ENCODE data around the gene HOXD11. TPM values are rescaled to one million over a fixed set of nuclear protein-coding genes. Genes with fewer than 3 reads are reported as not detected.

HOXD11 gene
- total and polyA plus RNA-seq, 9 of the 15 experiments (the other 6 are each of a cell fraction or from before 2014, with no cell fraction given), result not detected

DNA sequence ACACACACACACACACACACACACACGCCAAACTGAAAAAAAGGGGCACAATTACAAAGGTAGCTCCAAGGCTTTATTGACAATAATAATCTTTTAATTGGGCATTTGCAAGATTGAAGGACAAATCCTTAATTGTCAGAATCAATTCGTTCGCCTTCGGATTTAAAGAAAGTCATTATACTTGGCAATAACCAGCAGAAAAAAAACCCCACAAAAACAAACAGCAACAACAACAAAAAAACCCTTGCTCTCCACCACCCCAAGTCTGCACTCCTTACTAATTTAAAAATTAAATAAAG lies 20.6 kb downstream of the HOXD11 start:
- Histone ChIP-seq H3K9me3 (replicated peaks; ENCODE audit: control insufficient read depth, insufficient read depth, low read depth, low read length) (no peaks in the 10 kb centered on the region), H3K36me3 (ENCODE audit: control insufficient read depth, insufficient read depth, low read length) (no peaks in the 10 kb centered on the region), H3K9me1 (ENCODE audit: control insufficient read depth, insufficient read depth, low read length) (no peaks in the 10 kb centered on the region), H4K20me1 (replicated peaks; ENCODE audit: control insufficient read depth, insufficient read depth, low read length) (0 out of 2 replicates have a peak, but pooled peaks cover 8% of the 10 kb centered on the region), H3K4me2 (ENCODE audit: insufficient read depth, low read length) (no peak overlapping the region), H3K27ac (ENCODE audit: extremely low read depth, low read depth, low read length) (no peak overlapping the region), H3K27me3 (ENCODE audit: control insufficient read depth in 2 of 2, insufficient read depth in 2 of 2, low read length in 2 of 2) (peaks cover 59 to 69% of the 10 kb centered on the region in 2 experiments), H3K4me1 (replicated peaks in 1 of 2; ENCODE audit: control insufficient read depth in 2 of 2, insufficient read depth in 2 of 2, low read length in 2 of 2) (peaks cover 0 to 29% of the 10 kb centered on the region in 2 experiments; a peak in 2 of 5 replicates), H3K79me2 (ENCODE audit: control insufficient read depth, insufficient read depth, low read length) (no peaks in the 10 kb centered on the region), H2AFZ (ENCODE audit: low read depth, low read length) (no peak overlapping the region), H3K9ac (ENCODE audit: insufficient read depth in 1 of 2, low read depth in 2 of 2, low read length in 2 of 2) (no peak overlapping the region), H3K4me3 (no peak overlapping the region)
- in situ Hi-C loops (cut with MboI), result loop anchor here (5.0 to 25.0 kb wide), 4 partner anchors 510 to 1635 kb away; no protein-coding TSS in a partner anchor
- intact Hi-C loops (cut with micrococcal nuclease), result loop anchor here (1.0 to 5.0 kb wide), 5 partner anchors 328 to 1019 kb away; no protein-coding TSS in a partner anchor
- TF ChIP-seq CBX2 (IDR thresholded peaks at IDR 0.05; ENCODE audit: insufficient read depth, low read length, poor library complexity, severe bottlenecking), result peak; percentile 41
- TF ChIP-seq CBX8 (IDR thresholded peaks at IDR 0.05; ENCODE audit: borderline replicate concordance, extremely low read depth, low read depth, low read length, poor library complexity, severe bottlenecking), result peak; percentile 45
- no peak for TF ChIP-seq NFRKB (IDR thresholded peaks at IDR 0.05; ENCODE audit: low read depth)
- ChIA-PET POLR2A (no interaction called here), CTCF (ENCODE audit: low intra/inter-chr PET ratio) (interaction anchor here (1.0 to 2.5 kb wide), 7 partner anchors 8 to 1034 kb away, joined by 3 to 31 read pairs (median 12); no protein-coding TSS in a partner anchor)
- DNase-seq (ENCODE audit: extremely low read depth in 1 of 4, low spot score in 3 of 4), result no peak
- 36% methylated on average over 3 of the region's 4 CpGs for WGBS (ENCODE audit: insufficient coverage, low coverage, missing lambda C conversion rate)
- no peak for FAIRE-seq
- no TSS peak for BruUV-seq (replicated peaks)
- no peak for ATAC-seq

Measured in K562 (cell line).